Aortic smooth muscle cell (primary cell): Measurements from ENCODE around the gene DDX23. TPM values are rescaled to one million over a fixed set of nuclear protein-coding genes. Genes with fewer than 3 reads are reported as not detected.

ENCODE experiments used
- total RNA-seq: library from RNA; depleted of rRNA; stranded (reverse); fragments of >200 nt; gene quantifications from 2 replicates; pipeline ENCODE4 v1.2.3, GENCODE V29; 2014

The DDX23 gene
- total RNA-seq: 73.4 and 99.9 TPM in 2 replicates

DNA sequence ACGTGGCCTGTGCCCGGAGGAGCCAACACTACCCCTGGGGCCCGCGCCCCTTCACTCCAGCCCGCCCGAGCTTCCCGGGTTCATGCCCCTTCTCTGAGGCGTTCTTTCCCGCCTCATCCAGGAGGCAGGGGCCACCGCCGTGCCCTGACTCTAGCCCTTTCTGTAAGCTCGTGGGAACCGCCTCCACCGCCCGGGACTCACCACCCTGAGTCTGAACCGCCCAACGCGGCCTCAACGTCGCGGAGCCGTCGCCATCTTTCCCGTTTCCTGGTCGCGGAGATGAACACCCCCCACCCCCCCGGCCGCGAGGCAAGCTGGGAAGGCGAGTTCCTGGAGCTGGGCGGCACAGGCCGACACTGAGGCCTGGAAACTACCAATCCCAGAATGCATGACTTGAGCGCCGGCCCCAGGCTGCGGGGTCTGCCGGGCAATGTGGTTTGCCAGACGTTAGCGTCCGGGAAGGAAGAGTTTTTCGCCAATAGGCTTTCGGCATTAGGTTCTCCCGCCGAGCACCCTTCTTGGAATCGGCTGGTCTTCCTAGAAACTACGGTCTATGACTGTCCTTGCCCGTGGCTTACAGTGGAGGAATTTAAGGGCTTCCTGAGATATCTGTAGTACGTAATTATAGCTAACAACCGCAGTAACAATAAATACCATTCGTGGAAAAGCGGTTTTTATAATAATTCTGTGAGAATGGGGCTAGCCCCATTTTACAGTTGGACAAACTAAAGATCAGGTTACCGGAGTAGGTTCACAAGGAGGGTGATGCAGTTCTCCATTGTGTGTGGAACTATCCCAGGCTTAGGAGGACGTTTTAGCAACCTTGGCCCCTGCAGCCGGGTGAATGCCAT, at the start of gene DDX23:
Gene DDX23, minus strand, starts transcription at position 281 of the 851 bp plus-strand sequence. CDS start 6,381 bp downstream, outside the sequence.

DNA sequence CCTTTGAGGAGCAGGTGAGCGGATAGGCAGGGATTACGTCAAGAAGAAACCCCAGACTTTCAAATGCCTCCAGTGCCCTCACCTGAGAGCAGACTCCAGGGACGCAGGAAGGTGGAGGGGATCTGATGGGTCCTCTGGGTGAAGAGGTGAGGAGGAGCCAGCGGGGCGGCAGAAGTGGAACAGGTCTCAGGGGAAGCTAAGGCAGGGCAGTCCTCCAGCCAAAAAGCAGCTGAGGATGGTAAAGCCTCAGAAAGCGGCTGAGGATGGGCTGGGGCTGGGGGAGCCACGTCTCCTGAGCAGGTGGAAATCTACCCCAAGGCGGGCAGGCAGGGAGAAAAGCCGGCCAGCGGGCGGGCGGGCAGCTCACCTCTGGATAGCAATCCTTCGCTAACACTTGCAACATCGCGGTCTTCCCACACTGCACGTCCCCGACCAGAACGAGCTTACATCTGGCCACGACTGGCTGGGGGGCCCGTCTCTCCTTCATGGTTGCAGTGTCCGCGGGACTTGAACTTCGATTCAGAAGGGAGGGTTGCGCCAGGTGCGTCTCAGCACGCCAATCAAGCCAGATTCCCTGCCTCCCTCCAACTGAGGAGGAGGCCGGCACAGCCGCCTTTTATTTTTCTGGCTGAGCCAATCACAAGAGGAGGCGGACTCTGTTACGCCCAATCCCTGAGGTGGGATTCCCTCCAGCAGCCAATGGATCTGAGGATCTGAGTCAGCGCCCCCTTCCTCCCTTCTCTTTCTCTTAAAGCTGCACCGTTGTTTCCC, 13.5 kb upstream of the DDX23 start, which contains the start of gene RND1:
Gene RND1, minus strand, starts transcription at position 590 of the 771 bp plus-strand sequence. Its CDS starts 103 bp downstream, at position 487.

DNA sequence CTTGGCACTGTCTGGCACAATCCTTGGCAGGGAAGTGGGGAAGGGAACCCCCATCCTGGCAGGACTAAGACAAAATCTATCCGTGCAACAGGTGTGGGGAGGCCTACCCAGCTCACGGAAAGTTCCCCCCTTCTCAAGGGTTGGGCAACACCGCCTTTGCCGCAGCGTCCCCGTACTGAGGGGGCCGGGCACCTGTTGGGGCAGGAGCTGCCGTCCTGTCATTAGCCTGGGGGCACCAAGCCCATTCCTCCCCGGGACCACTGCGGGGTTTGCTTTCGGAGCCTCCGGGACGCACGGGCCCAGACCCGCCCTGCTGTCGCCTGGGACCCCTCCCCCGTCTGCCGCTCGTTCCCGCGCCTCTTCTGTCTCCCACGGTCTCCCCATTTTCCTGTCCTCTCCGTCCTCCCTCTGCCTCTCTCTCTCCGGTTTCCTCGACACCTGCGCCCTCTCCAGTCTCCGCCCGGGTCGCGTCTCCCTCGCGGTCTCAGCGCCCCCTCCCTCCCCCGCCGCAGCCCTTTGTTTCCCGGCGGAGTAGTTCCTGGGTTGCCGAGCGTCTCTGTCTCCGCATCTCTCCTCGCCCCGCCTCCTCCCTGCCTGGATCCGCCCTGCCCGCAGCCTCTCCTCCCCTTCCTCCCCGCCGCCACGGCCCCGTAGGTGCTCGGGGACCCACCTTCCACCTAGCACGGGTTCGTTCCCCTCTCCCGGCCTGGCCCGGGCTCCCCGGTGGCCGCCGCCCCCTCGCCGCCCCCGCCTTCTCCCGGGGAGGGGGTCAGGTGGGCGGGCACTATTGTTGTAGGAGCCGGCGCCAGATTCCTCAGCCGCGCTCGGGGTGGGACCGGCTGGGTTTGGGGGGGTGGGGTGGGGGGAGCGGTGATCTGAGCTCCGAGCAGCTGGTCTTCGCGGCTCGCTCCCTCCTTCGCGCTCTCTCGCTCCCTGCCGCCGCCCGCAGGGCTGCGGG, 33.8 kb downstream of the DDX23 start, which contains the start of gene CACNB3:
Gene CACNB3, plus strand, starts transcription at position 624 of the 958 bp plus-strand sequence. CDS start 434 bp downstream, outside the sequence.

DNA sequence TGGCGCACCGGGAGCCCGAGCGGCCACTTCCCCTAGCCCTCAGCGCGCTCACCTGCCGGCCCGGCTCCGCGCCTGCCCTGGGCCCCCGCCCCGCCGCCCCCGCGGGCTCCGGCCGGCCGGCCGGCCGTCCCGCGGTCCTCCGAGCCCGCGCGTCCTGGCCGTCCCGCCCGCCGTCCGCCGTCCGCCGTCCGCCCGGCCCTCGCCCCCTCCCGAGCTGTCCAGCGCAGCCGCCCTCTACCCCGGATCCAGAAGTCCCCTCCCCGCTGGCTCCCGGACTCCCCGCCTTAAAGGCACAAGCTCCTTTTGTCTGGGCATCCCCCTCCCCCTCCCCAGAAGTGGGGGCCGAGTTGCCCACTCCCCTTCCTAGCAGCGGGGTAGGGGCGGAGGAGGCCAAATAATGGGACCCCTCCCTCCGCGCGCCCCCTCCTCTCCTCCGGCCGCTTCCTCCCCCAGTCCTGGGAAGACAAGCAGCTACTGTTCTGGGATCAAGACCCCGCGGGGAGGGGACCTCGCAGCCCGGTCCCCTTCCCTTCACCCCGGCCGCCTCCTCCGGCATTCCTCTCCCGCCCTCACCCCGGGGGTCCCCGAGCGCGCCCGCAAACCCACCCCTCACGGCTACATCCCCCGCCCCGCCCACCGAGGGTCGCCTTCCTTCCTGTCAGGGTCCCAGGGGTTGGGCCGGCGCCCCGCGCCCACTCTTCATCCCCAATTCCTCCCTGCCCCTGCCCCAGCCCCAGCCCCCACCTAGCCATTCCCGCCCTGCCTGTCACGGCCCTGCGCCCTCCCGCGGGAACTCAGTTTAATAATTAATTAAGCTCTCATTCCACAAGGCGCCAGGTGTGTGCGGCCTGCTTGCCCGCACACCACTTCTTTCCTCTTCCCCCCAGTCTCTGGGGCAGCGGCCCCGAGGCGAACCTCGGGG, 62.8 kb downstream of the DDX23 start, which contains the start of gene ADCY6:
Gene ADCY6, minus strand, starts transcription at position 236 of the 922 bp plus-strand sequence. CDS start 5,655 bp downstream, outside the sequence.

Other genes with a start within 250 kb of the DDX23 start
- 34.0 and 37.8 TPM in 2 replicates for gene KANSL2, start 169.9 kb downstream of the DDX23 start, total RNA-seq
- 19.6 and 19.9 TPM in 2 replicates for gene CCNT1, start 135.5 kb downstream of the DDX23 start, total RNA-seq
- gene ADCY6, start 63.1 kb downstream of the DDX23 start, total RNA-seq: 126 and 132 TPM in 2 replicates
- gene CACNB3, start 33.7 kb downstream of the DDX23 start, total RNA-seq: 14.7 and 20.7 TPM in 2 replicates
- gene RND1, start 13.7 kb upstream of the DDX23 start, total RNA-seq: 0.40 and 0.62 TPM in 2 replicates
- 15.9 and 16.8 TPM in 2 replicates for gene FKBP11, start 73.3 kb upstream of the DDX23 start, total RNA-seq
- gene ARF3, start 105.3 kb upstream of the DDX23 start, total RNA-seq: 34.9 and 38.1 TPM in 2 replicates
- 0.06 TPM in 1 of 2 replicates, not detected in the other for gene WNT10B, start 119.6 kb upstream of the DDX23 start, total RNA-seq
- not detected in 2 replicates for gene WNT1, start 126.2 kb upstream of the DDX23 start, total RNA-seq
- gene DDN, start 147.2 kb upstream of the DDX23 start, total RNA-seq: 0.06 and 0.13 TPM in 2 replicates
- gene PRKAG1, start 166.6 kb upstream of the DDX23 start, total RNA-seq: 83.4 and 87.9 TPM in 2 replicates
- gene KMT2D, start 208.6 kb upstream of the DDX23 start, total RNA-seq: 23.5 and 31.5 TPM in 2 replicates
- gene RHEBL1, start 217.8 kb upstream of the DDX23 start, total RNA-seq: 0.19 and 0.40 TPM in 2 replicates
- gene DHH, start 242.6 kb upstream of the DDX23 start, total RNA-seq: under 0.01 and 0.06 TPM in 2 replicates